K562 (cell line): ENCODE results near the gene FILIP1L. TPM values are rescaled to one million over a fixed set of nuclear protein-coding genes. Genes with fewer than 3 reads are reported as not detected.

Source experiments
- ATAC-seq: fragments of 200-7000 bp; cut with Tn5 transposase; 3 replicates; pipeline ENCODE4 v1.9.1; 2020; ENCODE audit warnings: moderate library complexity
- BruUV-seq: library from RNA; stranded (reverse); fragments of 400-500 nt; replicated peaks from 2 replicates; lab custom pipeline; 2021; lab: Mats Ljungman, UMichigan
- CTCF ChIA-PET: fragments of 300-600 bp; formaldehyde crosslinking; extraction: SDS; loops from one replicate; lab custom pipeline; 2021; ENCODE audit warnings: low intra/inter-chr PET ratio; lab: Yijun Ruan, JAX
- POLR2A ChIA-PET: fragments of 300-600, 350-650 bp; sonication (Branson Sonifier 250); formaldehyde crosslinking; extraction: SDS; loops from one replicate; lab custom pipeline; 2021; ENCODE audit warnings: antibody characterized with exemption, inconsistent platforms; lab: Yijun Ruan, JAX
- DNase-seq, 4 experiments: peaks; one replicate each; pipeline versions ENCODE4 v3.0.0 to v3.0.0-alpha.2; 2011 to 2018; ENCODE audit warnings: low spot score in 3 of 4, mixed read lengths in 3 of 4; ENCODE audit errors: extremely low read depth in 1 of 4
- FAIRE-seq: peaks from 2 replicates; lab custom pipeline; 2011; peaks lifted over from hg19 to GRCh38; lab: Jason Lieb, UNC
- H2AFZ ChIP-seq: 2 replicates; pipeline ENCODE4 v1.6.0; 2011; ENCODE audit warnings: low read depth, low read length, control low read depth, inconsistent platforms
- H3K27ac ChIP-seq: fragments of 200-600 bp; 3 replicates; pipeline ENCODE4 v1.8.0; 2011; ENCODE audit warnings: low read depth, mild to moderate bottlenecking, control low read depth, inconsistent platforms, low read length, moderate library complexity, mixed read lengths; ENCODE audit errors: extremely low read depth
- H3K27me3 ChIP-seq, 2 experiments: fragments of 300-600 bp in 1 of 2; 2 replicates in 1 of 2; 3 replicates in 1 of 2; pipeline versions ENCODE4 v1.6.0 to v1.8.0; 2011; ENCODE audit warnings: inconsistent platforms in 2 of 2, low read length in 2 of 2, mild to moderate bottlenecking in 1 of 2, mixed read lengths in 1 of 2, moderate library complexity in 1 of 2; ENCODE audit not compliant: control insufficient read depth in 2 of 2, insufficient read depth in 2 of 2
- H3K36me3 ChIP-seq: fragments of 300-600 bp; 3 replicates; pipeline ENCODE4 v1.8.0; 2011; ENCODE audit warnings: mild to moderate bottlenecking, low read length, inconsistent platforms; ENCODE audit not compliant: control insufficient read depth, insufficient read depth
- H3K4me1 ChIP-seq, 2 experiments: fragments of 200-600 bp in 1 of 2; replicated peaks in 1 of 2; 2 replicates in 1 of 2; 3 replicates in 1 of 2; pipeline versions ENCODE4 v1.5.1 to v1.8.0; 2011; ENCODE audit warnings: inconsistent platforms in 2 of 2, low read length in 2 of 2, mild to moderate bottlenecking in 1 of 2, mixed read lengths in 1 of 2, moderate library complexity in 1 of 2; ENCODE audit not compliant: control insufficient read depth in 2 of 2, insufficient read depth in 2 of 2
- H3K4me2 ChIP-seq: 2 replicates; pipeline ENCODE4 v1.6.1; 2011; ENCODE audit warnings: low read length, control low read depth, inconsistent platforms, mixed read lengths; ENCODE audit not compliant: insufficient read depth
- H3K4me3 ChIP-seq: fragments of 200-600 bp; sonication (generic), shearing (Covaris generic); 2 replicates; pipeline ENCODE4 v1.5.1; 2016; ENCODE audit warnings: control low read depth, inconsistent platforms
- H3K79me2 ChIP-seq: fragments of 200-600 bp; 3 replicates; pipeline ENCODE4 v1.8.0; 2011; ENCODE audit warnings: low read length, inconsistent platforms; ENCODE audit not compliant: control insufficient read depth, insufficient read depth
- H3K9ac ChIP-seq, 2 experiments: 2 replicates each; pipeline versions ENCODE4 v1.6.0 to v1.6.1; 2011; ENCODE audit warnings: low read depth in 2 of 2, low read length in 2 of 2, control low read depth in 1 of 2, inconsistent platforms in 1 of 2, mild to moderate bottlenecking in 1 of 2, mixed read lengths in 1 of 2; ENCODE audit not compliant: insufficient read depth in 1 of 2
- H3K9me1 ChIP-seq: one replicate; pipeline ENCODE4 v1.6.0; 2011; ENCODE audit warnings: inconsistent platforms, mild to moderate bottlenecking, low read length, moderate library complexity; ENCODE audit not compliant: control insufficient read depth, insufficient read depth
- H3K9me3 ChIP-seq: replicated peaks from 2 replicates; pipeline ENCODE4 v1.5.1; 2011; ENCODE audit warnings: low read depth, low read length, inconsistent platforms; ENCODE audit not compliant: control insufficient read depth, insufficient read depth
- H4K20me1 ChIP-seq: replicated peaks from 2 replicates; pipeline ENCODE4 v1.6.1; 2011; ENCODE audit warnings: low read length, inconsistent platforms, mixed read lengths; ENCODE audit not compliant: control insufficient read depth, insufficient read depth
- ATF7 ChIP-seq: fragments of 450-650 bp; IDR thresholded peaks from 2 replicates; pipeline ENCODE4 v1.7.1; 2014; ENCODE audit warnings: mild to moderate bottlenecking, moderate library complexity
- DNMT1 ChIP-seq: fragments of 450-650 bp; IDR thresholded peaks from 2 replicates; pipeline ENCODE4 v1.6.1; 2016; ENCODE audit warnings: antibody characterized with exemption, mild to moderate bottlenecking
- EHMT2 ChIP-seq: fragments of 450-650 bp; IDR thresholded peaks from 2 replicates; pipeline ENCODE4 v1.6.1; 2018; ENCODE audit warnings: antibody characterized with exemption
- IRF1 ChIP-seq: sonication (generic); formaldehyde crosslinking; IDR thresholded peaks from 2 replicates; pipeline ENCODE4 v1.8.0; 2022; ENCODE audit warnings: missing genetic modification reagents, mild to moderate bottlenecking, borderline replicate concordance
- KDM5B ChIP-seq: fragments of 200-600 bp; sonication (generic); IDR thresholded peaks from 2 replicates; pipeline ENCODE4 v1.6.1; 2012; ENCODE audit warnings: low read depth, mild to moderate bottlenecking, moderate library complexity, low read length, control low read depth, inconsistent platforms; ENCODE audit not compliant: insufficient replicate concordance
- KLF1 ChIP-seq: fragments of 450-650 bp; IDR thresholded peaks from 2 replicates; pipeline ENCODE4 v1.6.1; 2016; ENCODE audit warnings: missing genetic modification characterization, missing compliant biosample characterization
- NONO ChIP-seq, 2 experiments: fragments of 200-400 bp in 1 of 2; fragments of 450-650 bp in 1 of 2; formaldehyde crosslinking in 1 of 2; IDR thresholded peaks; 2 replicates each; pipeline ENCODE4 v1.6.1; 2017; ENCODE audit warnings: low read depth in 2 of 2, mild to moderate bottlenecking in 2 of 2, moderate library complexity in 2 of 2, low read length in 1 of 2
- NRF1 ChIP-seq, 2 experiments: fragments of 450-650 bp; IDR thresholded peaks in 1 of 2; conservative IDR thresholded peaks in 1 of 2; 2 replicates each; pipeline ENCODE4 v1.6.1; 2014; ENCODE audit warnings: mild to moderate bottlenecking in 2 of 2
- RAD21 ChIP-seq, 2 experiments: fragments of 250-450 bp in 1 of 2; fragments of 450-650 bp in 1 of 2; sonication (Bioruptor Pico) in 1 of 2; formaldehyde crosslinking in 1 of 2; IDR thresholded peaks in 1 of 2; conservative IDR thresholded peaks in 1 of 2; 2 replicates each; pipeline versions ENCODE4 v1.4.0 to v1.8.0; 2020 to 2022; ENCODE audit warnings: mild to moderate bottlenecking in 2 of 2, moderate library complexity in 1 of 2
- ZFP1 ChIP-seq: fragments of 450-650 bp; formaldehyde crosslinking; IDR thresholded peaks from 2 replicates; pipeline ENCODE4 v1.4.0; 2020; ENCODE audit warnings: mild to moderate bottlenecking, mixed read lengths
- ZNF551 ChIP-seq: fragments of 250-450 bp; sonication (Bioruptor Pico); IDR thresholded peaks from 2 replicates; pipeline ENCODE4 v1.5.0; 2021; ENCODE audit warnings: mild to moderate bottlenecking, moderate library complexity
- WGBS: fragments of 100-300 bp; shearing (Covaris generic); methylation state at CpG from one replicate; pipeline ENCODE4 v1.1.6; 2016; ENCODE audit warnings: low coverage, mixed read lengths; ENCODE audit not compliant: insufficient coverage; ENCODE audit errors: missing lambda C conversion rate; 5-methylcytosine and 5-hydroxymethylcytosine counted together
- in situ Hi-C: fragments of 300-500 bp; cut with MboI; formaldehyde crosslinking; loops from 4 replicates; pipeline ENCODE4 v1.15.0; 2018; ENCODE audit warnings: inconsistent platforms, mixed read lengths
- intact Hi-C: fragments of 100-400 bp; cut with micrococcal nuclease; formaldehyde crosslinking; loops from 2 replicates; pipeline ENCODE4 v1.14.2; 2022
- polyA plus RNA-seq, 8 experiments: library from polyadenylated mRNA; depleted of rRNA in 4 of 8; stranded (reverse) in 5 of 8; unstranded in 3 of 8; fragments of >200 nt; fragmentation: Nextera tagmentation in 2 of 8; fragmentation: Illumina TruSeq in 1 of 8; extraction: Ambion mirVana in 2 of 8; extraction: Trizol in 1 of 8; gene quantifications; 2 replicates each; pipeline versions ENCODE4 v1.2.1 to v1.2.3, GENCODE V29; 2011 to 2014; ENCODE audit warnings: inconsistent platforms in 1 of 8, missing spikeins in 1 of 8
- total RNA-seq, 7 experiments: library from RNA; depleted of rRNA in 6 of 7; stranded (reverse); fragments of >200 nt in 6 of 7; fragmentation: Illumina TruSeq in 2 of 7; extraction: Trizol in 2 of 7; gene quantifications; 2 replicates each; pipeline versions ENCODE4 v1.2.1 to v1.2.3, GENCODE V29; 2011 to 2021; ENCODE audit warnings: low replicate concordance in 1 of 7
- TF ChIP-seq, protein P1 (sequence below): fragments of 450-650 bp; IDR thresholded peaks from 2 replicates; pipeline ENCODE4 v1.6.1; 2018; ENCODE audit warnings: mild to moderate bottlenecking, low read depth; ENCODE audit not compliant: partially characterized antibody
- TF ChIP-seq, protein P2 (sequence below): sonication (generic); formaldehyde crosslinking; IDR thresholded peaks from 2 replicates; pipeline ENCODE4 v1.5.0; 2020; ENCODE audit warnings: missing genetic modification reagents
- TF ChIP-seq, protein P3 (sequence below), 2 experiments: fragments of 450-650 bp in 1 of 2; IDR thresholded peaks; 2 replicates each; pipeline ENCODE4 v1.6.1; 2011 to 2017; ENCODE audit warnings: low read depth in 2 of 2, antibody characterized with exemption in 1 of 2, borderline replicate concordance in 1 of 2, low read length in 1 of 2, mild to moderate bottlenecking in 1 of 2, mixed read lengths in 1 of 2; ENCODE audit not compliant: control insufficient read depth in 1 of 2
- TF ChIP-seq, protein P4 (sequence below): sonication (generic); formaldehyde crosslinking; IDR thresholded peaks from 2 replicates; pipeline ENCODE4 v1.8.0; 2022; ENCODE audit warnings: mild to moderate bottlenecking, missing genetic modification reagents

Gene FILIP1L
- total and polyA plus RNA-seq, 9 of the 15 experiments (the other 6 are each of a cell fraction or from before 2014, with no cell fraction given): 0.50 to 2.1 (median 1.1) TPM

GRCh38 chr3:99863588-99863987, 250.7 kb downstream of the FILIP1L start:
- ATAC-seq: no peak
- intact Hi-C loops (no loop called here), in situ Hi-C loops (no loop called here)
- peaks cover 12% of the 10 kb centered on the region for H3K79me2 ChIP-seq
- no peaks in the 10 kb centered on the region for H3K4me1 ChIP-seq
- no peak overlapping the region for H2AFZ ChIP-seq
- H4K20me1 ChIP-seq: no peaks in the 10 kb centered on the region; the same call in 1 of the 2 replicates
- no peaks in the 10 kb centered on the region for H3K36me3 ChIP-seq
- no peaks in the 10 kb centered on the region for H3K27me3 ChIP-seq
- CTCF ChIA-PET: no interaction called here
- H3K4me3 ChIP-seq: no peak overlapping the region
- no peak overlapping the region for H3K27ac ChIP-seq
- WGBS: 81% methylated on average over 2 of the region's 2 CpGs
- no peak for DNase-seq
- H3K9me1 ChIP-seq: no peaks in the 10 kb centered on the region
- POLR2A ChIA-PET: interaction anchor here (0.8 kb wide), 1 partner anchor 13 kb away, joined by 3 read pairs; no protein-coding TSS in a partner anchor
- FAIRE-seq: no peak
- BruUV-seq: no TSS peak
- no peaks in the 10 kb centered on the region for H3K9me3 ChIP-seq
- no peak overlapping the region for H3K9ac ChIP-seq
- H3K4me2 ChIP-seq: no peak overlapping the region
- TF ChIP-seq, protein P1, sequence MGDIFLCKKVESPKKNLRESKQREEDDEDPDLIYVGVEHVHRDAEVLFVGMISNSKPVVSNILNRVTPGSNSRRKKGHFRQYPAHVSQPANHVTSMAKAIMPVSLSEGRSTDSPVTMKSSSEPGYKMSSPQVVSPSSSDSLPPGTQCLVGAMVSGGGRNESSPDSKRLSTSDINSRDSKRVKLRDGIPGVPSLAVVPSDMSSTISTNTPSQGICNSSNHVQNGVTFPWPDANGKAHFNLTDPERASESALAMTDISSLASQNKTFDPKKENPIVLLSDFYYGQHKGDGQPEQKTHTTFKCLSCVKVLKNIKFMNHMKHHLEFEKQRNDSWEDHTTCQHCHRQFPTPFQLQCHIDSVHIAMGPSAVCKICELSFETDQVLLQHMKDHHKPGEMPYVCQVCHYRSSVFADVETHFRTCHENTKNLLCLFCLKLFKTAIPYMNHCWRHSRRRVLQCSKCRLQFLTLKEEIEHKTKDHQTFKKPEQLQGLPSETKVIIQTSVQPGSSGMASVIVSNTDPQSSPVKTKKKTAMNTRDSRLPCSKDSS: no peak
- TF ChIP-seq, protein P2, sequence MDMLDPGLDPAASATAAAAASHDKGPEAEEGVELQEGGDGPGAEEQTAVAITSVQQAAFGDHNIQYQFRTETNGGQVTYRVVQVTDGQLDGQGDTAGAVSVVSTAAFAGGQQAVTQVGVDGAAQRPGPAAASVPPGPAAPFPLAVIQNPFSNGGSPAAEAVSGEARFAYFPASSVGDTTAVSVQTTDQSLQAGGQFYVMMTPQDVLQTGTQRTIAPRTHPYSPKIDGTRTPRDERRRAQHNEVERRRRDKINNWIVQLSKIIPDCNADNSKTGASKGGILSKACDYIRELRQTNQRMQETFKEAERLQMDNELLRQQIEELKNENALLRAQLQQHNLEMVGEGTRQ (CRISPR knock-in tag): no peak
- TF ChIP-seq RAD21 (CRISPR knock-in tag; conservative IDR thresholded peaks at IDR 0.05 in 1 of 2, IDR thresholded peaks at IDR 0.05 in 1 of 2) (no peak), NONO (IDR thresholded peaks at IDR 0.05; ENCODE audit: low read depth in 2 of 2, low read length in 1 of 2) (no peak), IRF1 (CRISPR knock-in tag) (no peak), DNMT1 (no peak), ATF7 (no peak), KDM5B (no peak), ZNF551 (CRISPR knock-in tag) (no peak), KLF1 (tag) (no peak), NRF1 (conservative IDR thresholded peaks at IDR 0.05 in 1 of 2, IDR thresholded peaks at IDR 0.05 in 1 of 2) (no peak), ZFP1 (CRISPR knock-in tag) (no peak), EHMT2 (no peak)
- TF ChIP-seq, protein P3, sequence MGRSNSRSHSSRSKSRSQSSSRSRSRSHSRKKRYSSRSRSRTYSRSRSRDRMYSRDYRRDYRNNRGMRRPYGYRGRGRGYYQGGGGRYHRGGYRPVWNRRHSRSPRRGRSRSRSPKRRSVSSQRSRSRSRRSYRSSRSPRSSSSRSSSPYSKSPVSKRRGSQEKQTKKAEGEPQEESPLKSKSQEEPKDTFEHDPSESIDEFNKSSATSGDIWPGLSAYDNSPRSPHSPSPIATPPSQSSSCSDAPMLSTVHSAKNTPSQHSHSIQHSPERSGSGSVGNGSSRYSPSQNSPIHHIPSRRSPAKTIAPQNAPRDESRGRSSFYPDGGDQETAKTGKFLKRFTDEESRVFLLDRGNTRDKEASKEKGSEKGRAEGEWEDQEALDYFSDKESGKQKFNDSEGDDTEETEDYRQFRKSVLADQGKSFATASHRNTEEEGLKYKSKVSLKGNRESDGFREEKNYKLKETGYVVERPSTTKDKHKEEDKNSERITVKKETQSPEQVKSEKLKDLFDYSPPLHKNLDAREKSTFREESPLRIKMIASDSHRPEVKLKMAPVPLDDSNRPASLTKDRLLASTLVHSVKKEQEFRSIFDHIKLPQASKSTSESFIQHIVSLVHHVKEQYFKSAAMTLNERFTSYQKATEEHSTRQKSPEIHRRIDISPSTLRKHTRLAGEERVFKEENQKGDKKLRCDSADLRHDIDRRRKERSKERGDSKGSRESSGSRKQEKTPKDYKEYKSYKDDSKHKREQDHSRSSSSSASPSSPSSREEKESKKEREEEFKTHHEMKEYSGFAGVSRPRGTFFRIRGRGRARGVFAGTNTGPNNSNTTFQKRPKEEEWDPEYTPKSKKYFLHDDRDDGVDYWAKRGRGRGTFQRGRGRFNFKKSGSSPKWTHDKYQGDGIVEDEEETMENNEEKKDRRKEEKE (IDR thresholded peaks at IDR 0.05; ENCODE audit: borderline replicate concordance in 1 of 2, control insufficient read depth in 1 of 2, low read depth in 2 of 2, low read length in 1 of 2): no peak
- TF ChIP-seq, protein P4, sequence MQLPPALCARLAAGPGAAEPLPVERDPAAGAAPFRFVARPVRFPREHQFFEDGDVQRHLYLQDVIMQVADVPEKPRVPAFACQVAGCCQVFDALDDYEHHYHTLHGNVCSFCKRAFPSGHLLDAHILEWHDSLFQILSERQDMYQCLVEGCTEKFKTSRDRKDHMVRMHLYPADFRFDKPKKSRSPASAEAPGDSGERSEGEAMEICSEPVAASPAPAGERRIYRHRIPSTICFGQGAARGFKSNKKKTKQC (CRISPR knock-in tag): no peak
